OCI-LY3 (cell line): ENCODE measurements around the gene LYPD6.

Source experiments
- EZH2phosphoT487 ChIP-seq: fragments of 200-600 bp; shearing (Covaris generic); IDR thresholded peaks from 2 replicates; pipeline ENCODE4 v1.6.1; 2018; ENCODE audit warnings: antibody characterized with exemption, mixed run types, low read depth
- TF ChIP-seq, protein P1 (sequence below): fragments of 200-600, 300-600 bp; sonication (generic); IDR thresholded peaks from 2 replicates; pipeline ENCODE4 v1.5.1; 2014; ENCODE audit warnings: antibody characterized with exemption, low read length, low read depth

DNA sequence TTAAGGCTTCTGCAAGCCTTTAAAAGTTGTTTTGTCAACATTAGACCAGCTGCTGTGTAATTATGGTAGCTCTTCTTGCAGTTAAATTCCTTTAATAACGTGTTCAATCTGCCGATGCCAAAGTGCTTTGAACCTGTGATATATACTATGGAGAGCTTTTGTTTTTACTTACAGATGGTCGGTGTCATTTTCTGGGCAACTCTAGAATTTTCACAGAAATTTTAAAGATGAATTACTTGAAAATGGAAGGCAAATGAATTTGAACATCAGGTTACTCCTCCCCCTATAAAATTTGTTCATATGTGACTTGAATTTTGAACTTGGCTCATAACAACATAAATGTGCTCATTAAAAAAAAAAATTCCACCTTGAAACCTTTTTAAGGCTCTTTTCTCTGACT is 23.0 kb downstream of the LYPD6 start:
- TF ChIP-seq, protein P1, sequence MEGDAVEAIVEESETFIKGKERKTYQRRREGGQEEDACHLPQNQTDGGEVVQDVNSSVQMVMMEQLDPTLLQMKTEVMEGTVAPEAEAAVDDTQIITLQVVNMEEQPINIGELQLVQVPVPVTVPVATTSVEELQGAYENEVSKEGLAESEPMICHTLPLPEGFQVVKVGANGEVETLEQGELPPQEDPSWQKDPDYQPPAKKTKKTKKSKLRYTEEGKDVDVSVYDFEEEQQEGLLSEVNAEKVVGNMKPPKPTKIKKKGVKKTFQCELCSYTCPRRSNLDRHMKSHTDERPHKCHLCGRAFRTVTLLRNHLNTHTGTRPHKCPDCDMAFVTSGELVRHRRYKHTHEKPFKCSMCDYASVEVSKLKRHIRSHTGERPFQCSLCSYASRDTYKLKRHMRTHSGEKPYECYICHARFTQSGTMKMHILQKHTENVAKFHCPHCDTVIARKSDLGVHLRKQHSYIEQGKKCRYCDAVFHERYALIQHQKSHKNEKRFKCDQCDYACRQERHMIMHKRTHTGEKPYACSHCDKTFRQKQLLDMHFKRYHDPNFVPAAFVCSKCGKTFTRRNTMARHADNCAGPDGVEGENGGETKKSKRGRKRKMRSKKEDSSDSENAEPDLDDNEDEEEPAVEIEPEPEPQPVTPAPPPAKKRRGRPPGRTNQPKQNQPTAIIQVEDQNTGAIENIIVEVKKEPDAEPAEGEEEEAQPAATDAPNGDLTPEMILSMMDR = no peak
- TF ChIP-seq EZH2phosphoT487 = no peak
